GM12878 (cell line): ENCODE measurements around the gene CES3. TPM values are rescaled to one million over a fixed set of nuclear protein-coding genes. Genes with fewer than 3 reads are reported as not detected.

Experiments
- ATAC-seq: fragments of 200-7000 bp; cut with Tn5 transposase; 3 replicates; pipeline ENCODE4 v1.9.1; 2020; ENCODE audit warnings: mild to moderate bottlenecking, moderate library complexity
- BruUV-seq: library from RNA; stranded (reverse); fragments of 400-500 nt; replicated peaks from 2 replicates; lab custom pipeline; 2021; lab: Mats Ljungman, UMichigan
- CTCF ChIA-PET: fragments of 300-600 bp; sonication (Branson Sonifier 250); formaldehyde crosslinking; extraction: SDS; loops from one replicate; lab custom pipeline; 2021; ENCODE audit warnings: inconsistent platforms; lab: Yijun Ruan, JAX
- POLR2A ChIA-PET: fragments of 350-600 bp; formaldehyde crosslinking; extraction: SDS; loops from one replicate; lab custom pipeline; 2021; ENCODE audit warnings: inconsistent platforms; lab: Charles Lee
- RAD21 ChIA-PET: fragments of 300-600 bp; sonication (Branson Sonifier 250); formaldehyde crosslinking; loops from one replicate; lab custom pipeline; 2023; ENCODE audit warnings: antibody characterized with exemption; ENCODE audit not compliant: unreplicated experiment; lab: Charles Lee
- SMC1A ChIA-PET: fragments of 300-600 bp; sonication (Branson Sonifier 250); formaldehyde crosslinking; loops from one replicate; lab custom pipeline; 2023; ENCODE audit not compliant: unreplicated experiment, uncharacterized antibody; lab: Charles Lee
- DNase-seq: peaks from one replicate; pipeline ENCODE4 v3.0.0-alpha.2; 2011; ENCODE audit warnings: low read depth, low spot score
- FAIRE-seq: peaks from 3 replicates; lab custom pipeline; 2011; peaks lifted over from hg19 to GRCh38; lab: Jason Lieb, UNC
- H2AFZ ChIP-seq: 2 replicates; pipeline ENCODE4 v1.6.0; 2011; ENCODE audit warnings: low read depth, low read length, control low read depth; ENCODE audit not compliant: control insufficient read depth
- H3K27ac ChIP-seq: 2 replicates; pipeline ENCODE4 v1.5.1; 2011; ENCODE audit warnings: control low read depth; ENCODE audit not compliant: control insufficient read depth, insufficient read depth
- H3K27me3 ChIP-seq, 2 experiments: replicated peaks in 1 of 2; 2 replicates each; pipeline versions ENCODE4 v1.6.0 to v1.6.1; 2011; ENCODE audit warnings: low read length in 1 of 2; ENCODE audit not compliant: control insufficient read depth in 2 of 2, insufficient read depth in 2 of 2
- H3K36me3 ChIP-seq, 2 experiments: 2 replicates each; pipeline ENCODE4 v1.5.1; 2011; ENCODE audit warnings: low read length in 1 of 2; ENCODE audit not compliant: control insufficient read depth in 2 of 2, insufficient read depth in 2 of 2
- H3K4me1 ChIP-seq: 2 replicates; pipeline ENCODE4 v1.6.1; 2011; ENCODE audit warnings: mild to moderate bottlenecking, low read length, moderate library complexity, mixed read lengths; ENCODE audit not compliant: control insufficient read depth, insufficient read depth
- H3K4me2 ChIP-seq: 2 replicates; pipeline ENCODE4 v1.6.0; 2011; ENCODE audit warnings: control low read depth; ENCODE audit not compliant: control insufficient read depth, insufficient read depth
- H3K4me3 ChIP-seq: fragments of 200-600 bp; sonication (generic); 2 replicates; pipeline ENCODE4 v1.5.1; 2016
- H3K79me2 ChIP-seq: 2 replicates; pipeline ENCODE4 v1.6.0; 2011; ENCODE audit warnings: low read length; ENCODE audit not compliant: control insufficient read depth, insufficient read depth
- H3K9ac ChIP-seq: 2 replicates; pipeline ENCODE4 v1.8.0; 2011; ENCODE audit warnings: low read length, control low read depth, mixed read lengths; ENCODE audit not compliant: control insufficient read depth, insufficient read depth
- H3K9me3 ChIP-seq: replicated peaks from 3 replicates; pipeline ENCODE4 v1.5.1; 2011; ENCODE audit warnings: mild to moderate bottlenecking, low read length; ENCODE audit not compliant: control insufficient read depth, insufficient read depth
- H4K20me1 ChIP-seq: 2 replicates; pipeline ENCODE4 v1.6.0; 2011; ENCODE audit not compliant: control insufficient read depth, insufficient read depth
- BACH1 ChIP-seq: fragments of 450-650 bp; IDR thresholded peaks from 2 replicates; pipeline ENCODE4 v1.6.1; 2017; ENCODE audit warnings: mild to moderate bottlenecking, borderline replicate concordance
- BCL11A ChIP-seq: IDR thresholded peaks from 2 replicates; pipeline ENCODE4 v1.6.1; 2011; ENCODE audit warnings: low read depth, low read length
- BCLAF1 ChIP-seq: fragments of 450-650 bp; IDR thresholded peaks from 2 replicates; pipeline ENCODE4 v1.6.1; 2017; ENCODE audit warnings: antibody characterized with exemption, mild to moderate bottlenecking, moderate library complexity
- CTCF ChIP-seq, 3 experiments: IDR thresholded peaks in 2 of 3; conservative IDR thresholded peaks in 1 of 3; 2 replicates each; pipeline ENCODE4 v1.5.1; 2011; ENCODE audit warnings: low read depth in 3 of 3, low read length in 3 of 3, mild to moderate bottlenecking in 3 of 3, control low read depth in 2 of 3, moderate library complexity in 2 of 3, inconsistent platforms in 1 of 3, mixed read lengths in 1 of 3; ENCODE audit not compliant: control insufficient read depth in 2 of 3, insufficient read depth in 1 of 3; ENCODE audit errors: extremely low read depth in 1 of 3
- DPF2 ChIP-seq: fragments of 450-650 bp; IDR thresholded peaks from 2 replicates; pipeline ENCODE4 v1.6.1; 2017; ENCODE audit warnings: mild to moderate bottlenecking
- E2F8 ChIP-seq: fragments of 450-650 bp; IDR thresholded peaks from 2 replicates; pipeline ENCODE4 v1.6.1; 2018; ENCODE audit warnings: mild to moderate bottlenecking, low read depth, moderate library complexity; ENCODE audit not compliant: partially characterized antibody
- HCFC1 ChIP-seq: fragments of 150-350 bp; IDR thresholded peaks from 2 replicates; pipeline ENCODE4 v1.6.1; 2014; ENCODE audit warnings: low read length
- MYB ChIP-seq: fragments of 150-350 bp; IDR thresholded peaks from 2 replicates; pipeline ENCODE4 v1.6.1; 2014; ENCODE audit warnings: mild to moderate bottlenecking, low read depth, low read length, borderline replicate concordance
- MYC ChIP-seq: IDR thresholded peaks from 2 replicates; pipeline ENCODE4 v1.6.1; 2011; ENCODE audit warnings: mild to moderate bottlenecking, low read length, moderate library complexity, inconsistent platforms; ENCODE audit not compliant: insufficient read depth, insufficient replicate concordance, insufficient read length, severe bottlenecking
- NFYA ChIP-seq: IDR thresholded peaks from 2 replicates; pipeline ENCODE4 v1.6.1; 2011; ENCODE audit warnings: low read depth, mild to moderate bottlenecking, low read length, improper control_type of control experiment, borderline replicate concordance
- RBBP5 ChIP-seq: fragments of 200-600 bp; sonication (generic); conservative IDR thresholded peaks from 2 replicates; pipeline ENCODE4 v1.6.1; 2016
- SP1 ChIP-seq: IDR thresholded peaks from one replicate; pipeline ENCODE4 v1.6.1; 2011; ENCODE audit warnings: low read depth, low read length
- SREBF1 ChIP-seq: IDR thresholded peaks from 2 replicates; pipeline ENCODE4 v1.6.1; 2012; ENCODE audit warnings: mild to moderate bottlenecking, low read length
- WRNIP1 ChIP-seq: IDR thresholded peaks from 2 replicates; pipeline ENCODE4 v1.6.1; 2011; ENCODE audit warnings: low read depth, low read length, improper control_type of control experiment, borderline replicate concordance
- YY1 ChIP-seq: IDR thresholded peaks from 2 replicates; pipeline ENCODE4 v1.6.1; 2011; ENCODE audit warnings: low read depth, mild to moderate bottlenecking, low read length
- ZNF24 ChIP-seq: fragments of 450-650 bp; IDR thresholded peaks from 2 replicates; pipeline ENCODE4 v1.6.1; 2017; ENCODE audit warnings: antibody characterized with exemption, mild to moderate bottlenecking
- WGBS: methylation state at CpG from one replicate; pipeline ENCODE4 v1.1.6; 2016; ENCODE audit warnings: low lambda C conversion rate; ENCODE audit not compliant: insufficient replicate concordance, insufficient coverage; ENCODE audit errors: missing lambda C conversion rate; 5-methylcytosine and 5-hydroxymethylcytosine counted together
- in situ Hi-C: fragments of 300-500 bp; cut with MboI; formaldehyde crosslinking; loops from 9 replicates; pipeline ENCODE4 v1.14.3; 2018; ENCODE audit warnings: mixed read lengths
- intact Hi-C: fragments of 100-400 bp; cut with micrococcal nuclease; formaldehyde crosslinking; loops from one replicate; pipeline ENCODE4 v1.14.2; 2022; ENCODE audit not compliant: unreplicated experiment
- polyA plus RNA-seq, 11 experiments: library from polyadenylated mRNA; depleted of rRNA in 4 of 11; unstranded in 6 of 11; stranded (reverse) in 5 of 11; fragments of >200 nt; fragmentation: Nextera tagmentation in 4 of 11; fragmentation: Illumina TruSeq in 1 of 11; extraction: Ambion mirVana in 4 of 11; extraction: Trizol in 1 of 11; gene quantifications; 1 replicate in 1 of 11; 2 replicates in 10 of 11; pipeline versions ENCODE4 v1.2.1 to v1.2.3, GENCODE V29; 2011 to 2016; ENCODE audit warnings: inconsistent platforms in 2 of 11, missing spikeins in 2 of 11, low read depth in 1 of 11
- total RNA-seq, 4 experiments: library from RNA; depleted of rRNA in 3 of 4; stranded (reverse); fragments of >200 nt in 3 of 4; fragmentation: Illumina TruSeq in 1 of 4; extraction: Trizol in 1 of 4; gene quantifications; 2 replicates each; pipeline versions ENCODE4 v1.2.1 to v1.2.3, GENCODE V29; 2013 to 2021

The CES3 gene
- total and polyA plus RNA-seq, 10 of the 15 experiments (the other 5 are each of a cell fraction or from before 2014, with no cell fraction given): 0.09 to 3.1 (median 0.76) TPM

GRCh38 chr16:66926171-66926947 is 34.7 kb upstream of the CES3 start:
- 90% methylated on average over 5 of the region's 5 CpGs for WGBS
- Histone ChIP-seq H3K79me2 (no peaks in the 10 kb centered on the region), H3K27me3 (no peaks in the 10 kb centered on the region; a peak in 2 of 4 replicates), H3K9me3 (no peaks in the 10 kb centered on the region), H3K9ac (no peak overlapping the region), H4K20me1 (no peaks in the 10 kb centered on the region), H3K4me2 (no peak overlapping the region), H3K4me1 (peaks cover 29% of the 10 kb centered on the region), H3K4me3 (no peak overlapping the region), H3K36me3 (no peaks in the 10 kb centered on the region), H2AFZ (no peak overlapping the region), H3K27ac (no peak overlapping the region)
- ChIA-PET CTCF (interaction anchor here (0.6 to 6.7 kb wide), 11 partner anchors 10 to 436 kb away, joined by 3 to 77 read pairs (median 4); partner anchors contain the start of genes NAE1 and PDP2), POLR2A (interaction anchor here (0.8 to 1.1 kb wide), 3 partner anchors 10 to 232 kb away, joined by 3 read pairs; no protein-coding TSS in a partner anchor), SMC1A (interaction anchor here (0.8 kb wide), 1 partner anchor 32 kb away, joined by 4 read pairs; no protein-coding TSS in a partner anchor), RAD21 (interaction anchor here (1.3 to 1.6 kb wide), 2 partner anchors 31 to 46 kb away, joined by 3 to 4 read pairs; partner anchors contain the start of gene PDP2)
- DNase-seq (no peak), ATAC-seq (no peak), FAIRE-seq (no peak)
- in situ Hi-C loops (no loop called here), intact Hi-C loops (loop anchor here (5.0 kb wide), 1 partner anchor 174 kb away; the partner anchor contains the start of gene DYNC1LI2)
- no TSS peak for BruUV-seq
- no peak for TF ChIP-seq SREBF1
- no peak for TF ChIP-seq RBBP5
- TF ChIP-seq YY1: no peak
- no peak for TF ChIP-seq MYC
- no peak for TF ChIP-seq BACH1
- no peak for TF ChIP-seq ZNF24
- TF ChIP-seq NFYA: no peak
- TF ChIP-seq MYB: no peak
- no peak for TF ChIP-seq SP1
- TF ChIP-seq E2F8: no peak
- TF ChIP-seq BCL11A: no peak
- no peak for TF ChIP-seq BCLAF1
- no peak for TF ChIP-seq HCFC1
- TF ChIP-seq WRNIP1: no peak
- no peak for TF ChIP-seq CTCF (IDR thresholded peaks at IDR 0.05 in 2 of 3, conservative IDR thresholded peaks at IDR 0.05 in 1 of 3; ENCODE audit: control insufficient read depth in 2 of 3, extremely low read depth in 1 of 3, insufficient read depth in 1 of 3, low read depth in 3 of 3, low read length in 3 of 3)
- no peak for TF ChIP-seq DPF2
